Endothelial cell of umbilical vein (primary cell): ENCODE data around the gene PIRT. TPM values are rescaled to one million over a fixed set of nuclear protein-coding genes. Genes with fewer than 3 reads are reported as not detected.

Experiments
- BruUV-seq: library from RNA; stranded (reverse); fragments of 400-500 nt; replicated peaks from 2 replicates; lab custom pipeline; 2021; lab: Mats Ljungman, UMichigan
- CTCF ChIA-PET: fragments of 300-600, 350-600 bp; sonication (Branson Sonifier 250); formaldehyde crosslinking; loops from one replicate; lab custom pipeline; 2021; ENCODE audit warnings: antibody characterized with exemption, inconsistent platforms; lab: Charles Lee
- POLR2A ChIA-PET: fragments of 300-600, 350-600 bp; sonication (Branson Sonifier 250); formaldehyde crosslinking; loops from one replicate; lab custom pipeline; 2021; ENCODE audit warnings: antibody characterized with exemption, inconsistent platforms; lab: Charles Lee
- DNase-seq: peaks from one replicate; pipeline ENCODE4 v3.0.0-alpha.2; 2011; ENCODE audit warnings: low read depth, low spot score
- FAIRE-seq: peaks from 2 replicates; lab custom pipeline; 2011; peaks lifted over from hg19 to GRCh38; lab: Jason Lieb, UNC
- H2AFZ ChIP-seq: 2 replicates; pipeline ENCODE4 v1.6.0; 2012; ENCODE audit warnings: low read depth, low read length, control low read depth, inconsistent platforms
- H3K27ac ChIP-seq: 2 replicates; pipeline ENCODE4 v1.5.1; 2011; ENCODE audit warnings: low read depth, mild to moderate bottlenecking, control low read depth, low read length, moderate library complexity; ENCODE audit not compliant: insufficient read depth
- H3K27me3 ChIP-seq, 2 experiments: 2 replicates each; pipeline versions ENCODE4 v1.6.0 to v1.6.1; 2011; ENCODE audit warnings: low read length in 2 of 2, mixed read lengths in 1 of 2; ENCODE audit not compliant: control insufficient read depth in 2 of 2, insufficient read depth in 2 of 2
- H3K36me3 ChIP-seq, 2 experiments: 2 replicates in 1 of 2; 3 replicates in 1 of 2; pipeline ENCODE4 v1.5.1; 2011; ENCODE audit warnings: low read length in 2 of 2, mild to moderate bottlenecking in 1 of 2, moderate library complexity in 1 of 2; ENCODE audit not compliant: control insufficient read depth in 2 of 2, insufficient read depth in 2 of 2; ENCODE audit errors: extremely low read depth in 1 of 2
- H3K4me1 ChIP-seq: 3 replicates; pipeline ENCODE4 v1.5.1; 2011; ENCODE audit warnings: mild to moderate bottlenecking, low read length; ENCODE audit not compliant: control insufficient read depth, insufficient read depth; ENCODE audit errors: extremely low read depth
- H3K4me2 ChIP-seq: 2 replicates; pipeline ENCODE4 v1.6.1; 2011; ENCODE audit warnings: low read length, control low read depth, mixed read lengths; ENCODE audit not compliant: insufficient read depth
- H3K4me3 ChIP-seq, 3 experiments: fragments of 200-600 bp in 1 of 3; sonication (generic), shearing (Covaris generic) in 1 of 3; replicated peaks in 1 of 3; 2 replicates each; pipeline ENCODE4 v1.5.1; 2011 to 2016; ENCODE audit warnings: control low read depth in 3 of 3, low read length in 3 of 3, mild to moderate bottlenecking in 2 of 3, inconsistent platforms in 1 of 3, low read depth in 1 of 3, moderate library complexity in 1 of 3; ENCODE audit not compliant: insufficient read depth in 1 of 3
- H3K79me2 ChIP-seq: 2 replicates; pipeline ENCODE4 v1.6.0; 2012; ENCODE audit warnings: low read length, inconsistent platforms; ENCODE audit not compliant: control insufficient read depth, insufficient read depth
- H3K9ac ChIP-seq: replicated peaks from 2 replicates; pipeline ENCODE3; 2011; ENCODE audit warnings: low read length, control low read depth; ENCODE audit not compliant: insufficient read depth; ENCODE audit errors: extremely low read depth
- H3K9me1 ChIP-seq: replicated peaks from 3 replicates; pipeline ENCODE4 v1.6.0; 2011; ENCODE audit warnings: mild to moderate bottlenecking, low read length; ENCODE audit not compliant: control insufficient read depth, insufficient read depth; ENCODE audit errors: extremely low read depth
- H3K9me3 ChIP-seq: replicated peaks from 2 replicates; pipeline ENCODE4 v1.5.1; 2012; ENCODE audit warnings: low read length, inconsistent platforms; ENCODE audit not compliant: control insufficient read depth, insufficient read depth
- H4K20me1 ChIP-seq: replicated peaks from 2 replicates; pipeline ENCODE3; 2011; ENCODE audit warnings: mild to moderate bottlenecking, low read length; ENCODE audit not compliant: control insufficient read depth, insufficient read depth; ENCODE audit errors: extremely low read depth
- EZH2 ChIP-seq: IDR thresholded peaks from 2 replicates; pipeline ENCODE4 v1.6.1; 2012; ENCODE audit warnings: borderline replicate concordance, low read depth, mild to moderate bottlenecking, moderate library complexity, low read length, inconsistent platforms; ENCODE audit not compliant: severe bottlenecking
- JUN ChIP-seq: IDR thresholded peaks from 2 replicates; pipeline ENCODE4 v1.6.1; 2011; ENCODE audit warnings: borderline replicate concordance, low read depth; ENCODE audit not compliant: insufficient read length, insufficient read depth
- dilution Hi-C: fragments of 300-500 bp; cut with MboI; formaldehyde crosslinking; loops from one replicate; pipeline ENCODE4 v1.15.0; 2019; ENCODE audit warnings: low sequenced_read_pairs; ENCODE audit not compliant: extremely low pct_ligation_motif_present
- intact Hi-C: fragments of 100-400 bp; cut with micrococcal nuclease; formaldehyde crosslinking; loops from one replicate; pipeline ENCODE4 v1.10.0; 2022
- polyA plus RNA-seq, 4 experiments: library from polyadenylated mRNA; depleted of rRNA in 3 of 4; stranded (reverse) in 3 of 4; unstranded in 1 of 4; fragments of >200 nt; gene quantifications; 2 replicates each; pipeline versions ENCODE4 v1.2.1 to v1.2.3, GENCODE V29; 2011 to 2012; ENCODE audit warnings: missing spikeins in 1 of 4
- total RNA-seq: library from RNA; stranded (reverse); gene quantifications from 2 replicates; pipeline ENCODE4 v1.2.3, GENCODE V29; 2021
- TF ChIP-seq, protein P1 (sequence below), 2 donors: IDR thresholded peaks; 1 replicate in 1 of 2; 2 replicates in 1 of 2; pipeline ENCODE4 v1.5.1; 2011; ENCODE audit warnings: low read length in 2 of 2, mild to moderate bottlenecking in 2 of 2, moderate library complexity in 2 of 2, control low read depth in 1 of 2, inconsistent platforms in 1 of 2, low read depth in 1 of 2; ENCODE audit not compliant: insufficient read depth in 1 of 2; ENCODE audit errors: extremely low read depth in 1 of 2

Gene PIRT
- total and polyA plus RNA-seq, 2 donors (not counting 3 experiments of a cell fraction or from before 2014, with no cell fraction given), result not detected

GRCh38 chr17:10844621-10845387, 6.9 kb upstream of the PIRT start:
- no peaks in the 10 kb centered on the region for H3K79me2 ChIP-seq
- no peak overlapping the region for H3K27ac ChIP-seq
- H3K9me1 ChIP-seq, result no peaks in the 10 kb centered on the region
- FAIRE-seq, result peak; percentile 68
- H3K36me3 ChIP-seq, result no peaks in the 10 kb centered on the region
- POLR2A ChIA-PET, result interaction anchor here (0.7 kb wide), 1 partner anchor 195 kb away, joined by 4 read pairs; no protein-coding TSS in a partner anchor
- H4K20me1 ChIP-seq, result no peaks in the 10 kb centered on the region
- no peaks in the 10 kb centered on the region for H3K9me3 ChIP-seq
- peak overlapping the region in 1 of 3 experiments; percentile 33 for H3K4me3 ChIP-seq
- dilution Hi-C loops (no loop called here), intact Hi-C loops (loop anchor here (1.0 kb wide), 3 partner anchors 108 to 214 kb away; no protein-coding TSS in a partner anchor)
- TF ChIP-seq, protein P1, sequence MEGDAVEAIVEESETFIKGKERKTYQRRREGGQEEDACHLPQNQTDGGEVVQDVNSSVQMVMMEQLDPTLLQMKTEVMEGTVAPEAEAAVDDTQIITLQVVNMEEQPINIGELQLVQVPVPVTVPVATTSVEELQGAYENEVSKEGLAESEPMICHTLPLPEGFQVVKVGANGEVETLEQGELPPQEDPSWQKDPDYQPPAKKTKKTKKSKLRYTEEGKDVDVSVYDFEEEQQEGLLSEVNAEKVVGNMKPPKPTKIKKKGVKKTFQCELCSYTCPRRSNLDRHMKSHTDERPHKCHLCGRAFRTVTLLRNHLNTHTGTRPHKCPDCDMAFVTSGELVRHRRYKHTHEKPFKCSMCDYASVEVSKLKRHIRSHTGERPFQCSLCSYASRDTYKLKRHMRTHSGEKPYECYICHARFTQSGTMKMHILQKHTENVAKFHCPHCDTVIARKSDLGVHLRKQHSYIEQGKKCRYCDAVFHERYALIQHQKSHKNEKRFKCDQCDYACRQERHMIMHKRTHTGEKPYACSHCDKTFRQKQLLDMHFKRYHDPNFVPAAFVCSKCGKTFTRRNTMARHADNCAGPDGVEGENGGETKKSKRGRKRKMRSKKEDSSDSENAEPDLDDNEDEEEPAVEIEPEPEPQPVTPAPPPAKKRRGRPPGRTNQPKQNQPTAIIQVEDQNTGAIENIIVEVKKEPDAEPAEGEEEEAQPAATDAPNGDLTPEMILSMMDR (IDR thresholded peaks at IDR 0.05; ENCODE audit: extremely low read depth in 1 of 2, insufficient read depth in 1 of 2, low read depth in 1 of 2, low read length in 2 of 2), result peak; percentile 73 to 88
- TF ChIP-seq EZH2 (no peak), JUN (no peak)
- H3K27me3 ChIP-seq, result peaks cover 0 to 4% of the 10 kb centered on the region in 2 experiments
- peak overlapping the region; percentile 12 for H2AFZ ChIP-seq
- BruUV-seq, result no TSS peak
- H3K4me2 ChIP-seq, result no peak overlapping the region
- H3K4me1 ChIP-seq, result no peaks in the 10 kb centered on the region
- CTCF ChIA-PET, result interaction anchor here (0.5 to 4.3 kb wide), 12 partner anchors 9 to 1142 kb away, joined by 3 to 88 read pairs (median 4); no protein-coding TSS in a partner anchor
- H3K9ac ChIP-seq, result no peak overlapping the region
- peak; percentile 56 for DNase-seq
